SHP77 (cell line): ENCODE results near the gene GPC6.
A peak's percentile ranks its signal among the peaks of the same experiment; 100 is the strongest.

Experiments
- DNase-seq, 2 experiments: peaks; one replicate each; lab custom pipeline; 2025; lab: John Stamatoyannopoulos, UW

The GPC6 gene

DNA sequence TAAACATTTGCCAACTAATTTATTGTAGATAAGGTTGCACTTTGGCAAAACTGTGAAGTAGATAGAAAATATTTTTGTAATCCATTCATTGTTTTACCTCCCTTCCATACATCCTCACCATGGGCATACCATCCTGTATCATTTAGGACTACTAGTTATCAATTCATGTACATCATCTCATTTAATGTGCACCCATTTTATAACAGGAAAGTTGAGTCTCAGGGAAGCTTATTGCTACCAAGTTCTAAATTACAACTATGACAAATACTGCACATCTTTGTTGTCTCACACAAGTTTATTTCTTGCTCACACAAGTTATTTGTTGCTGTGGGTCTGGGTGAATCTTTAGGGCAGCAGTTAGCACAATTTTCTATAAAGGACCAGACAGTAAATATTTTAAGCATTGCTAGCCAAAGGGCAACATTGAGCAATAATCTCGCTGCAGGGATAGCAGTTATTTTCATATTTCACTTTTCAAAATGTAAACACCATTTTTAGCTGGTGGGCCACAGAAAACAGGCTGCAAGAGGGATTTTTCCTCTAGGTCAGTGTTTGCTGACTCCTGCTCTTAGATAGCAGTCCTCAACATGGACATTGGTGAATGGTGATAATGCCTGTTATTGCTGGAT is 276.5 kb downstream of the GPC6 start:
- DNase-seq, result no peak

DNA sequence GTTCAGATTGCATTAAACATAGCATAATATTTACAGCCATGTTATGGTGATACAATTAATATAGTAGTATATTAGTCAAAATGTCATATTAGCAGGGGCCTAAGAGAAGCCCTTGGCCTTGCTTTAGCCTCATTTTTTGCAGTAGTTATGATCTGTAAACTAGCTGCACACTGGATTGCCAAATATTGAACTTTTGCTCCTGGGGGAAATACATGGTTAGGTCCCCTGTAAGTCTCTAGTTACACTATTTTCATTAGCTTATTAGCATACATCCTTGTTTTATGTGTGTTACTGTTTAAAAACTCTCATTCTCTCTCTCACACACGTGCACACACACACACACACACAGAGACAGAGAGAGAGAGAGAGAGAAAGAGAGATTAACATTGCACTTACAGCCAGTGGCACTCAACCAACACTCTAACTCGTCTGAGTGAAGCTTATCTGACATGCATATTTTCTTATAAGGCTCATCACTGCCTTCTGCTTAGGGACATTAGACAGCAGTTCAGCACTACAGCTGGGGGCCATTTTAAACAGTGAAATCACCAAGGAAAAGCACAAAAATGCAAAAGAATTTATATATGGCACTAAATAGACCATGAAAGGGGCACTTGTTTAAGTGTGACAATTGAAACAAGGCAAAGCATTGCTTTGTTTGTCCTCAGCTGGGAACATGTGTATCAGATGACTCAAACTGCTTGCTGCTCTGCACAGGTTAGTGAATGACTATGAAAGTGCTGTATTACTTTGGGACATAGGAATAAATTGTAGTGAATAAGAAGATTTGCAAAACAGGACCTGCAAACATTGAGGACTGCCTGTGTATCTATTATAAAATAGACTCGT is 278.7 kb downstream of the GPC6 start:
- DNase-seq, result no peak

DNA sequence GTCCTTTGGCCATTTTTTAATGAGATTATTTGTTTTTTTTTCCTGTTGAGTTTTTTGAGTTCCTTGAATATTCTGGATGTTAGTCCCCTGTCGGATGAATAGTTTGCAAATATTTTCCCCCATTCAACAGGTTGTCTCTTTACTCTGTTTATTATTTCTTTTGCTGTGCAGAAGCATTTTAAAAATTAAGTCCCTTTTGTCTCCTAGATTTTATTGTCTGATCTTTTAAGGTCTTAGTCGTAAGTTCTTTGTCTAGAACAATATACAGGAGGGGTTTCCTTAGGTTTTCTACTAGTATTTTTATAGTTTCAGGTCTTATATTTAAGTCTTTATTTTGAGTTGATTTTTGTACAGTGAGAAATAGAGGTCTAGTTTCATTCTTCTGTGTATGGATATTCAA is 284.4 kb downstream of the GPC6 start:
- no peak for DNase-seq

DNA sequence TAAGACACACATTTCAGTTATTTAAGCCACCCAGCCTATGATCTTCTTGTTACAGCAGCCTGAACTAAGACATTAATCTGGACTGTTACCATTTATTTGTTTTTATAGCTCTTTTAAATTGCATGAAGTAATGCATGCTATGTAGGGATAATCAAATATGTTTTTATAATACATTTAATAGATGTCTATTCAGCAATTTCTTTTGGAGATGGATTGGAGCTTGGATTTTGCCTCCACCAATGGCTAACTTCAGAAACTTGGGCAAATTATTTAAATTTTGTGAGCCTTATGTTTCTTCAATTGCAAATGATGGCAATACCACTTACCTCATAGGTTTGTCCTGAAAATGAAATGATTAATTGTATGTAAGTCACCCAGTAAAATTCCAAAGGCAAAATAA is 288.7 kb downstream of the GPC6 start:
- DNase-seq, result no peak

DNA sequence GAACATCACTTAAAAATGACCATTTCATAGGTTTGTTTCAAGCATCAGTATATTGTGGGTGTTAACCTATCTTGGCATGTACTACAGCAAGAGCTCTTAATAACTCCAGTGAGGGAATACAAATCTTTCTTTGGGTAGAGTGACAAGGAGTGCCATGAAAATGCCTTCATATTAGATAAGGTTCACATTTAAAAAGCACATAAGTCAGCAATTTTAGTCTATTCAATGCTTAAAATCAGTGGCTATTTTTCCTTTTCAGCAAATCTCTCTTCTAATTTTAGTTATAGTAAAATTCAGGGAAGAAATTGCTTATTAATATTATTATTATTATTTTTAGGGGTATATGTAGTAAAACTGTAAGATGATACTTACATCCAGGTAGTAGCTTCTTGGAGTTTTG is 291.1 kb downstream of the GPC6 start:
- no peak for DNase-seq

DNA sequence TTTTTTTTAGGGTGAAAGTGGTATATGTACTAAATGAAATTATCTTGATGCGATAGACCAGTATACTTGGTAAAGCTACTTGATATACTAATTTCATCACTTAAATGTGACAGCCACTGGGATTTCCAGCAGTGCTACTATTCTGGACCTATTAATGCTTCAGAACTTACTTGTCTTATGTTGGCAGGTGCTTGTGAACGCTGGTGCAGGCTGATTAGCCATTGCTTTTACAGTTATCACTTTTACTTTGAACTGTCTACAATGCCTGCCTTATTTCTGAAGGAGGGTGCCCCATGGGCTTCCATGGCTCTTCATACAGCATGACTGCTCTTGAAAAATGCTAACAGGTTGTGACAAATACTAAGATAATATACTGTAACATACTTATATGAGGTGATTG is 294.7 kb downstream of the GPC6 start:
- DNase-seq, result no peak

DNA sequence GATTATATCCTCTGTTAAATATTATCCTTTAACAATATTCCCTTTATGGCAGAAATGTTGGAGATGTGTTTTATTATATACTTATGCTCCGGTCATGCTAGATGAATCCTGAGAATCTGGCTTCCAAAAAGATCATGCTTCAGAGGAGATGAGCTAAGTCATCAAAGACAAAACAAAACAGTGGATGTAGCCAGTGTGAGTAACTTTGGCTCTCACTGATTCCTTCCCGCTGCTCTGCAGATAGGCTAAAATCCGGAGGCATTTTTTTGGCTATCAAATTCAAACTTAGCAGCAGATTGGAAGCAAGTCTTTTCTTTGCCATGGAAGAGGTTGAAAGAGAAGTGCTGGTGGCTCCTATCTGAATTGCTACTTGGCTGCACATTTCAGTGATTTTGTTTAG is 295.9 kb downstream of the GPC6 start:
- DNase-seq, result no peak

DNA sequence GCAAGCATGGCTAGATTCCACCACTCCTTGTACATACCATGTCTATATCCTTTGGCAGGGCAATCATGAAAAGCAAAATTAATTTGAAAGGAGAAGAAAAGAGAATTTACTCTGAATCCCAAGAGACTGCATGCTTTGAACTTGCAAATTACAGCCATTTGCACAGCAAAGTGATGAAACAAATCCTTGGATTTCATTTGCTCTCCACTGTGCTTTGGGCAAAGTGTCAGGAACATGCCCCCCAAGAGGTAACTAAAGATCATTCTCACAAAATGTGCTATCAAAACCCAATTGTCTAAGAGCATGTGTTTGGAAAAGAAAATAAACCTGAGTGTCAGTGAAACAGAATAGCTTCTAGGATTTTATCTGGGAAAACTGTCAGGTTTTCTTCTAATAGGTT is 298.5 kb downstream of the GPC6 start:
- DNase-seq, result no peak

DNA sequence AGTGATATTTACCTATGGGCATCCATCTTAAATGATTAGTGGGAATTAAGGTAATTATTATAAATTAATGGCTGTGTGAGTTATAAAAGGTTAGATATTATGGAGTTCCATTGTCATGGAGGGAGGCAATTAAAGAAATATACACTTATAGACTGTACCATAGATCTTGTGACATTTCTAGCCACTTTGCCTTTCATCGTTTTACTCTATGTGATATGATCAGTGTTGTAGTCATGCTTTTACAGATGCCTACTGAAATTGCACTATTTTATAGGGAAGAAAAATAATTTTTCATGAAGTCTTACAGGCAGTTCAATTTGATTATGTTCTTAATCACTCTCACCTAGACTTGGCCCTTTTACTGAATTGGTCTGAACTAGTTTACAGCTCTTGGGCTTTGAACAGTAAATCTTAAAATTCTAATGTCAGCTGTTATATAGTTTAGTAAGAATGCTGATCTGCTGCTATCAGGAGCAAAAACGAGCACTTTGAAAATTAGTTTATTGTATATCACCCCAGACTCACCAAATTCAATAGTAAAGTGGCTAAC is 301.2 kb downstream of the GPC6 start:
- no peak for DNase-seq

DNA sequence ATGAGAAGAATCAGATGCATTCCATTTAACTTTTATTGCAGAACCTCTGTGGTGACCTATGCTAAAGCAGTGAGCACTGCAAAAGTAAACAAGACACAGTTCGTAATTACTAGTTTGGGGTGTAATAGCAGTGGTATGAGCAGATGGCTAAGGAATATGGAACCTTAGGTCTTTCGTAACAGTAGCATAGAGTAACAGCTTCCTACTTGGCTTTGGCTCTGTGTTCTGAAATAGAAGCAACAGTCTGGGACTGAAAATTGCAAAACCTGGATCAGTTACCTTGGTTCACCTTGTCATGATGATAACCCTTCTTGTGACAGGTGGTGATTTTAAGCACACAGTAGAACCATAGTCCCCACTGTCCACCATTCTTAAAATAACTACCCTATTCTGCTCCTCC is 303.4 kb downstream of the GPC6 start:
- no peak for DNase-seq

DNA sequence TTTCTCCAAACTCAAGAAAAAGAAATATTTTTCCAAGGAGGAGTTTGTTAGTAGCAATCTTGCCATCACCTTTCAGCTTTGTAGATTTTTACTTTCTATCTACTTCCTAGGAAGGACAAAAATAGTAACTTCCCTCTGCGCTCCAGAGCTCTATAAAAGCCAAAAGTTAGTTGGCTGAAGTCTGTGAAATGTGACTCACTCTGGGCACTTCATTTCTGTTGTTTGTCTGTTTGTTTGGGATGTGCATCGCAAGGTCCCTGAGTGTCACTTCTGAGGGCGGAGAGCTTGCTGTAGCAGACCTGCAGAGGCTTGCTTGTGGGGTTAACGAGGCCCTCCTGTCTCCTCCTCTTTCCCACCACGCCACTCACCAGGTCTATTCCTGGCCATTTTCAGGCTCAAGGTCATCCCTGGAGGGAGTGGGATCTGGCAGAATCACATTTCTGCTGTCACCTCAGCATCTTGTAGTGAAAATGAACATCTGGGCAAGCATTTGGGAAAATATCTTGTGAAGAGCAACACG is 307.6 kb downstream of the GPC6 start:
- DNase-seq, result no peak

DNA sequence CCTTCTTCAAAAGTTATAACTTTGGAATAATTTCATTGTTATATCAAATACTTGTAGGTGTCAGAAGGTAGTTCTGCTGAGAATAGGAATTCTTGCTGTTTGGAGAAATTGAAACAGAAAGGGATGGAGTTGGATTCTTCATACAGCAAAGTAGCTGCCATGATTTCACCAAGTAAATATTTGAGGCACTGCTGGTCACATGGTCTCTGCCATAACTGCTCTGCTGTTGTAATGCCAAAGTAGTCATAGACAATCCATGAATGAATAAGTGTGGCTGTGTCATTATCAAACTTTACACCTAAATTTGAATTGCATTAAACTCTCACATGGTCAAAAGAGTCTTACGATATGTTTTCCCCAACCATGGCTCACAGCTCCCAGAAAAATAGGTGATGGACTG is 308.6 kb downstream of the GPC6 start:
- no peak for DNase-seq

DNA sequence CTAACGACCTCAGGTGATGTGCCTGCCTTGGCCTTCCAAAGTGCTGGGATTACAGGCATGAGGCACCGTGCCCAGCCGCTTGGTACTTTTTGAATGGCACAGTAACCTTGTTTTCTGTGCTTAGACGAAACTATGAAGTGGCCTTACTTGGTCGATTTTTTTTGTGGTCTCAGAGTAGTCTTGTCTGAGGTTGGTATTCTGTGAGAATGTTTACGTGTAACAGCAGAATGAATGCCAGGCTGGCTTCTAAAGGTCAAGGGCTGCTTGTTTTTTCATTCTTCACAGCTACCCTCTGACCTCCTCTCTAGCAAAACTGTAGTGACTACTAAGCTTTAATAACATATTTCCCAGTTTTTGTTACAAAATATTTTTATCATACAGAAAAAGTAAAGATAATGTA is 313.3 kb downstream of the GPC6 start:
- DNase-seq, result no peak

DNA sequence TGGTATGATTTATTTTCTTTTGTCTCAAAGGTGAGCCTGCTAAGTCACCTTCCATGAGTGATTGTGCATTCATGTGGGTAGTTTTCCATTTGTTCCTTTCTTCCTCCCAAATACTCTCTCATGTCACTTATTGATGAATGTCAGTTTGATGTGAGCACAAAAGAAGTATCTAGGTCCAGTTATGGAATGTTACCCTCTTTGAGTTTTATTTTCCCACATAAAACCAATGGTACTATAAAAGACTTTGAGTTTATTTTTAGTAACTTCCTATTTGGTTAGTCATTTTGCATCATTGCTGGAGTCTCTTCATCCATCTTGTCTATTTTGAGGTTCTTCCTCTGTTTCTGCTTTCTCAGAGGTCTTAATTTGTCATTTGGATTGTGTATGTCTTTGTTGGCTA is 321.3 kb downstream of the GPC6 start:
- DNase-seq, result no peak

DNA sequence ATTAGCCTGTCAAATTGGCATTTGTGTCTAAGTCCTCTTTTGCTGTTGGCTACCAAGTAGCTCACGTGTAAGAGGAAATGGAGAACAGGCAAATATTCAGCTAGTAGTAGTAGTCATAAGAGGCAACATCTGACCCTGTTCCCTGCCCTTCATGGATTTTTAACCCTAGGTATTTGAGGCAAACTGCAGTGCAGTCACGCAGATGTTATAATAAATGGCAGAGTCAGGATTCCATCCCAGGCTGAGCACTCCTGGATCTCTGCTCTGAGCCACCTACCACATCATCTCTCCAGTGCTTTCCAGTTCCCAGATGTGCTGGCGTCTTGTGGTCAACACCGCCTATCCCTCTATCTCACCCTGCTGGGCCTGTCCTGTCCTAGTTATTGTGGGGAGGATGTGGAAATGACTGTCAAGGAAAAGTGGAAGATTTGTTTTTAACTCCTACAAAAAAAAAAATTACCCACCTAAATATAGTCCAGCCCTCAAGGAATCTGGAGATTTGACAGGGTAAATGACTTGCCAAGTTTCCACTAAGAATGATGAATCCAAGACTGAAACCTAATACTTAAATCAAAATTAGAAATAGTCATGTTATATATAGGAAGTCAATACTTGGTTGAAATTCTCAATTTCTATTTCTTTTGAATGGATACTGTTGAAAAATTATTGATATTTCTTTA is 322.9 kb downstream of the GPC6 start:
- DNase-seq, result no peak

DNA sequence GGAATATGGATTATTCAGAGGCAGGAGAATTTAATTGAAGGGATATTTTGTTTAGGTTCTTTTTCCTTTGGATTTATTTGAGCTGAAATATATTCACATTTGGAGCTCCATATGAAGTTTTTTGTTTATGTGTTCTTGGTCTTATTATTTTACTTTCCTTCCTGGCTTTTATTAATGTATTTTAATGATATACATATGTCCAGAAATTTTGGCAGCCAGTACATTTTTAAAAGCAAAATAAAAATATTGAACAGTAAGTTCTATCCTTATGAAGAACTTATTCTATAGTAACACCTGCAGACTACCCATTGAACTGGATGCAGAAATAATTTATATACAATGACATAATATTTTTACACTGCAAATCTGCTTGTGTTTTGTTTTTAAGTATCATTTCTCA is 323.6 kb downstream of the GPC6 start:
- no peak for DNase-seq

DNA sequence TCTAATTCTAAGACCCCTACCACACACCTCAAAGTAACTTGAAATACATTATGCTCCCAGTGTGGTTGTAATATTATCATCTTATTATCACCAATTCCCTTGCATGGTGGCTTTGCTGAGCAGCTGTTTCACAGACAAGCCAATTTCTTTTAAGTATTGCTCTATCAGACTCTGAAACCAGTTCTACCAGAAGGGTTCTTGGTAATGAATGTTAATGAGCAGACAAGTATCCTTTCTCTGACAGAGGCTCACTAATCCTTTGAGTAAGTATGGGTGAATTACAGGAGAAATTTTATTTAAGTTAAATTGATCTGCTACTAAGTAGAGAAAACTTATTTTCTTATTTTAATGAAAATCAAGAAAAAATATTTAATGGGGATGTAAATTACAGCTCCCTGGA is 326.0 kb downstream of the GPC6 start:
- DNase-seq, result no peak

DNA sequence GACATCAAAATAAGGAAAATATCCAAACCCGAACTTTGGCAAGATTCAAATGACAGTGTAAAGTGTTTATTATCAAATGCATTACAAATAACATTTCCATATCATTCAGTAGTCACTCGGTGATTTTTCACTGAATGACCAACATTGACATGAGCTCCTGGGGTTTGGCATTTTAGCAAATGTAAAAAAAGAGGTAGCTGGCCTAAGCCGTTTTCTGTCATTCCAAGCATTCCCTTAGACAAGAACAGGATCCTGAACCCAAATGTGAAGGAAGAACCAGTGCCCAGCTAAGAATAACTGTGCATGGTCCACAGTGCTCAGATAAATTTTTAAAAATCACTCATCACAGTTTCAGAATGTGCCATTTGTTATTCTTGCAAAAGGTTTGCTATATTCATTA is 327.9 kb downstream of the GPC6 start:
- no peak for DNase-seq

DNA sequence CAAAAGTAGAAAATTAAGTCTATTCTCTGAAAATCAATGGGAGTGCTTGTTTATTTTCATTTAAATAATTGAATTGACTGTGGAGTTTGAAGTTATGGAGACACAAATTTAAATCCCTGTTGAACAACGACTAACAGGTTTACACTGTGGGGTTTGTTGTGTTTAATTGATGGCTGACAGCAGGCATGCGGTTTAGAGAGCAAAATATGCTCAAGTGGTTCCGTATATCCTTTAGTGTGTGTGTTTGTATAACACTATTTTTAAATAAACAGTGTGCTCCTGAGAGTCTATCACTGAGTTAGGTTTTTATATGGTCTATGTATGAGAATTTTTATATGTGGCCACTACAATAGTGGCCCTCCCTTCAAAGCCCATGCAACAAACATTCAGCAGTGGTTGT is 332.0 kb downstream of the GPC6 start:
- DNase-seq, result no peak

DNA sequence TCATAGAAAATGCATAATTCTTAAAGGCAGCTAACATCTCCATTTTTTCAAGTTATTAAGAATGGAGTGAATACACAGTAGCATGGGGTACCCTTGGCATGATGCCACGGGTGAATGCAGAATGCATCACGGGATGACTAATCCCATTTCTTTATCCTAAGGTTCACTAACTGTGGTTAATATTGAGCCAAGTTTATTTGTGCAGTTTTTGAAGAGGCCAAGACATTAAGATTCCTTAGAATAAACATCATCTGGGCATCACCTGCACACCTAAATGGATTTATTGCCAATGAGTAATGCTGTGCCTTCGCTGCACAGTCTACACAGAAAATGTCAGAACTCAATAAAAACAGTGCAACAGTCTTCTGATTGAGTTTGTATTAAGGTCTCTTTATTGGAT is 333.1 kb downstream of the GPC6 start:
- peak; percentile 21 to 43 for DNase-seq

DNA sequence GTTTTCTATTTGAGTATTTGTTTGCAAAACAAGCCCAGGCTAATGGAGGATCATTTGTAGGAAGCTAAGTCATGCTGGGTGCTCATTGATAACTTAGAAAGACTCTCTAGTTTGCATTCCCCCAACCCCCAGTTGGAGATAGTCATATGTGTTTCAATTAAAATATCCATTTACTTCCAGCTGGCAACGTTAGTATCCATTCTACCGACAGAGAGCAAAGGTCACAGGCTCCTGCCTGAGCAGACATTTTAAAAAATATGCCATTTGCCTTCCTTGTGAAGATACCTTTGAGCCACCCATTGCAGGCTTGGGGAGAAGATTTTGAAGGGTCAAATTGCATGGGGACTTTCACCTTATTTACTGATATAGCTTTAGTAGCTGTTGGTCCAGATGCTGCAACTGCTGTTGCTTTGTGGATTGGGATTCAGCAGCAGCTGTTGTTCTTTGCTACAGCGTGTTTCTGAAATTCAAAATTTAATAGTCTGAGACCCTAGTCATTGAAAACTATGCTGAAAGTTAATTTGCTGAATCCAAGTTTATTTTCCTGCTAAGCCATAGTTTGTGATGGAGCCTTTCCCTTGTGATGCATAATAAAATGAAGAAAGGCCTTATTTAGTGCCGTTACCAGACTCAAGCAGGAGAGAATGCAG is 335.1 kb downstream of the GPC6 start:
- DNase-seq, result no peak

DNA sequence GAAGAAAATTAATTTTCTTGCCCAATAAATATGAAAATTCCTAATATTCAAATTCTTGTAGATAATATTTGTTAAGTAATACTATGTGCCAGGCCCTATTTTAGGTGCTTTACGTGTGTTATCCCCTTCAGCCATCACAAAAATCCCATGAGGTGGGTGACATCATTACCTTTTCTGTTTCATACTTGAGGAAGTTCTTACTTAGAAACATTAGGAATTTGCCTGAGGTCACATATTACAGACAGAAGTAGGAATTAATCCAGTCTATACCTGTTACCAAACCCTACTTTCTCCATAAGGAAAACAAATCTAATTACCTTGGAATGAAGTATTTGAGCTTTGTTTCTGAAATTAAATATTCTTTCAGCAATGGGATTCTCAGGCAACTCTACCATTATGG is 336.1 kb downstream of the GPC6 start:
- DNase-seq, result no peak
